PC-9 (cell line): ENCODE results near the gene FBXL13.

Source experiments
- EZH2 ChIP-seq: fragments of 200-600 bp; sonication (generic); IDR thresholded peaks from 2 replicates; pipeline ENCODE4 v1.8.0; 2017; ENCODE audit warnings: antibody characterized with exemption, low read depth
- TF ChIP-seq, protein P1 (sequence below): fragments of 200-600 bp; sonication (generic); conservative IDR thresholded peaks from 2 replicates; pipeline ENCODE4 v1.6.1; 2017; ENCODE audit warnings: mixed run types, antibody characterized with exemption, mild to moderate bottlenecking, moderate library complexity

- TF ChIP-seq, protein P1, sequence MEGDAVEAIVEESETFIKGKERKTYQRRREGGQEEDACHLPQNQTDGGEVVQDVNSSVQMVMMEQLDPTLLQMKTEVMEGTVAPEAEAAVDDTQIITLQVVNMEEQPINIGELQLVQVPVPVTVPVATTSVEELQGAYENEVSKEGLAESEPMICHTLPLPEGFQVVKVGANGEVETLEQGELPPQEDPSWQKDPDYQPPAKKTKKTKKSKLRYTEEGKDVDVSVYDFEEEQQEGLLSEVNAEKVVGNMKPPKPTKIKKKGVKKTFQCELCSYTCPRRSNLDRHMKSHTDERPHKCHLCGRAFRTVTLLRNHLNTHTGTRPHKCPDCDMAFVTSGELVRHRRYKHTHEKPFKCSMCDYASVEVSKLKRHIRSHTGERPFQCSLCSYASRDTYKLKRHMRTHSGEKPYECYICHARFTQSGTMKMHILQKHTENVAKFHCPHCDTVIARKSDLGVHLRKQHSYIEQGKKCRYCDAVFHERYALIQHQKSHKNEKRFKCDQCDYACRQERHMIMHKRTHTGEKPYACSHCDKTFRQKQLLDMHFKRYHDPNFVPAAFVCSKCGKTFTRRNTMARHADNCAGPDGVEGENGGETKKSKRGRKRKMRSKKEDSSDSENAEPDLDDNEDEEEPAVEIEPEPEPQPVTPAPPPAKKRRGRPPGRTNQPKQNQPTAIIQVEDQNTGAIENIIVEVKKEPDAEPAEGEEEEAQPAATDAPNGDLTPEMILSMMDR, result no peak
- TF ChIP-seq EZH2, result no peak
Measured at GRCh38 chr7:103123529-103123928, 48.9 kb upstream of the FBXL13 start.
